A549 treated with RU486 at 1 μM for 4 hours (cell line): ENCODE measurements around the gene TMEM164. TPM values are rescaled to one million over a fixed set of nuclear protein-coding genes. Genes with fewer than 3 reads are reported as not detected.

ENCODE experiments used
- total RNA-seq: library from RNA; stranded (reverse); fragments of 200-300 nt; extraction: Qiagen RNA extraction; gene quantifications from 5 replicates; pipeline ENCODE4 v1.2.3, GENCODE V29; 2022; ENCODE audit warnings: low read depth

Gene TMEM164
- 38.5 to 48.9 TPM (median 47.5 TPM) in 5 replicates for total RNA-seq

GRCh38 chrX:110002300-110003166, at the start of gene TMEM164:
TMEM164 (plus strand) TSS chrX:110003114; CDS start chrX:110003775, 661 bp downstream.

